HEK293T (cell line): ENCODE data around the gene PBX2.
A peak's percentile ranks its signal among the peaks of the same experiment; 100 is the strongest.

Experiments
- CTCF ChIA-PET: fragments of 350-600 bp; formaldehyde crosslinking; extraction: SDS; loops from one replicate; lab custom pipeline; 2021; ENCODE audit warnings: antibody characterized with exemption, inconsistent platforms; lab: Yijun Ruan, JAX
- POLR2A ChIA-PET: fragments of 350-600 bp; formaldehyde crosslinking; extraction: SDS; loops from one replicate; lab custom pipeline; 2020; ENCODE audit warnings: antibody characterized with exemption, inconsistent platforms; lab: Yijun Ruan, JAX
- DNase-seq: peaks from one replicate; pipeline ENCODE4 v3.0.0; 2012; ENCODE audit warnings: mixed read lengths; ENCODE audit errors: extremely low spot score
- ARNT ChIP-seq: fragments of 450-650 bp; IDR thresholded peaks from 2 replicates; pipeline ENCODE4 v1.6.1; 2017; ENCODE audit warnings: mild to moderate bottlenecking
- BHLHE40 ChIP-seq: fragments of 450-650 bp; IDR thresholded peaks from 2 replicates; pipeline ENCODE4 v1.6.1; 2016; ENCODE audit warnings: mild to moderate bottlenecking, moderate library complexity, borderline replicate concordance
- CTBP1 ChIP-seq: fragments of 450-650 bp; IDR thresholded peaks from 2 replicates; pipeline ENCODE4 v1.6.1; 2016; ENCODE audit warnings: borderline replicate concordance
- ELF4 ChIP-seq: fragments of 450-650 bp; IDR thresholded peaks from 2 replicates; pipeline ENCODE4 v1.6.1; 2017; ENCODE audit warnings: antibody characterized with exemption
- FOXA1 ChIP-seq: fragments of 450-650 bp; IDR thresholded peaks from 2 replicates; pipeline ENCODE4 v1.6.1; 2016; ENCODE audit warnings: mild to moderate bottlenecking
- FOXK2 ChIP-seq: fragments of 450-650 bp; IDR thresholded peaks from 2 replicates; pipeline ENCODE4 v1.6.1; 2016; ENCODE audit warnings: mild to moderate bottlenecking
- FOXM1 ChIP-seq: fragments of 450-650 bp; IDR thresholded peaks from 2 replicates; pipeline ENCODE4 v1.6.1; 2017; ENCODE audit warnings: mild to moderate bottlenecking, borderline replicate concordance
- HDGF ChIP-seq: fragments of 450-650 bp; IDR thresholded peaks from 2 replicates; pipeline ENCODE4 v1.6.1; 2017; ENCODE audit warnings: antibody characterized with exemption, borderline replicate concordance
- L3MBTL2 ChIP-seq: fragments of 450-650 bp; conservative IDR thresholded peaks from 2 replicates; pipeline ENCODE4 v1.6.1; 2016; ENCODE audit warnings: mild to moderate bottlenecking
- LEF1 ChIP-seq: fragments of 450-650 bp; IDR thresholded peaks from 2 replicates; pipeline ENCODE4 v1.6.1; 2017; ENCODE audit warnings: mild to moderate bottlenecking, borderline replicate concordance
- NFRKB ChIP-seq: fragments of 450-650 bp; IDR thresholded peaks from 2 replicates; pipeline ENCODE4 v1.6.1; 2016; ENCODE audit warnings: mild to moderate bottlenecking, moderate library complexity
- SP1 ChIP-seq: fragments of 450-650 bp; IDR thresholded peaks from 2 replicates; pipeline ENCODE4 v1.6.1; 2017
- SUZ12 ChIP-seq: fragments of 450-650 bp; IDR thresholded peaks from 2 replicates; pipeline ENCODE4 v1.6.1; 2016; ENCODE audit warnings: mild to moderate bottlenecking
- TARDBP ChIP-seq: fragments of 450-650 bp; IDR thresholded peaks from 2 replicates; pipeline ENCODE4 v1.6.1; 2016
- ZNF384 ChIP-seq: fragments of 450-650 bp; IDR thresholded peaks from 2 replicates; pipeline ENCODE4 v1.6.1; 2016
- TF ChIP-seq, protein P1 (sequence below): fragments of 450-650 bp; IDR thresholded peaks from 2 replicates; pipeline ENCODE4 v1.6.1; 2016

PBX2 gene

DNA sequence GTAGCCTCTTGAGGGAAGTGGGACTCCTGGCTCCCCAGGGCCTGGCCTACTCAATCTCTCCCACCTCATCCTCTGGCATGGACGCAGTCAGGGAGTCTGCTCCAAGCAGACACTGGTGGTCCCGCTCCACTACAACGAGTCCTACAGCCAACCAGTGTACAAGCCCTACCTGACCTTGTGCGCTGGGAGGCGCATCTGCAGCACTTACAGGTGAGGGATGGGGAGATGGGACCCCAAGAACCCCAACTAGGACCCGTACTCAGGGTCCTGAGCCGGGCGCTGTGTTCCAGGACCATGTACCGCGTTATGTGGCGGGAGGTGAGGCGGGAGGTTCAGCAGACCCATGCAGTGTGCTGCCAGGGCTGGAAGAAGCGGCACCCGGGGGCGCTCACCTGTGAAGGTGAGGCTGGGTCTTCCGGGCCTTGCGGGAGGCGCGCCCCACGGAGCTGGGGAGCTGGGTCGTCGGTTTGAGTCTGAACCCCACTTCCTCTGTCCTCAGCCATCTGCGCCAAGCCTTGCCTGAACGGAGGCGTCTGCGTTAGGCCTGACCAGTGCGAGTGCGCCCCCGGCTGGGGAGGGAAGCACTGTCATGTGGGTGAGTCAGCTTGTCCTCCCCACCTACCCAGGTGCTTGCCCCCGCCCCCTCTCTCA is 23.5 kb downstream of the PBX2 start:
- no peak for TF ChIP-seq TARDBP
- no peak for TF ChIP-seq SUZ12
- TF ChIP-seq CTBP1 = no peak
- TF ChIP-seq L3MBTL2 = no peak
- no peak for TF ChIP-seq ZNF384
- ChIA-PET POLR2A (interaction anchor here (0.8 to 3.1 kb wide), 4 partner anchors 10 to 38 kb away, joined by 3 to 19 read pairs (median 5); partner anchors contain the start of genes AGPAT1 and FKBPL), CTCF (interaction anchor here (0.6 kb wide), 1 partner anchor 27 kb away, joined by 3 read pairs; no protein-coding TSS in a partner anchor)
- DNase-seq = no peak

DNA sequence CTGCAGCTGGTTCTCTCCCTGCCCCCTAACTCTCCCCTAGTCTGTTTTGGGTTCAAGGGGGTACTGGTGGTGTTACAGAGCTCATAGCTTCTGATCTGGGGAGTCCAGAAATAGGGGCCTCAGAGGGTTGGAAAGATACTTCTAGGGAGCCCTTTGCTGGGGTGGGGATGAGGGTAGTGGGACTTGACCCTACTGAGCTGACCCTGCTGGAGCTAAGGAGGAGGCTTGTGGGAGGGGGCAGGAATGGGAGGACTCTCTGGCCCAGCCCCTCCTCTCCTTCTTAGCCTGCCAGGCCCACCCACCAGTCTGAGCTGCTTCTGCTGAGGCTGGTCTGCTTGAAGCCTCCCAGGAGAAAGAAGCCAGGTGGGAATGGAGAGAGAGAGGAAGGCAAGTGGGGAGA is 25.7 kb downstream of the PBX2 start, which contains the start of gene EGFL8:
Gene EGFL8, plus strand, starts transcription at position 301 of the 400 bp plus-strand sequence. CDS start 1,571 bp downstream, outside the sequence.
- DNase-seq = no peak
- ChIA-PET CTCF (interaction anchor here (0.6 kb wide), 1 partner anchor 581 kb away, joined by 7 read pairs; no protein-coding TSS in a partner anchor), POLR2A (interaction anchor here (3.1 kb wide), 1 partner anchor 13 kb away, joined by 19 read pairs; the partner anchor contains the start of gene AGPAT1)
- TF ChIP-seq HDGF (no peak), ELF4 (no peak), FOXM1 (no peak), ARNT (no peak), LEF1 (no peak), FOXA1 (no peak), CTBP1 (no peak), FOXK2 (no peak), BHLHE40 (no peak), ZNF384 (no peak), SUZ12 (no peak), SP1 (no peak)
- TF ChIP-seq, protein P1, sequence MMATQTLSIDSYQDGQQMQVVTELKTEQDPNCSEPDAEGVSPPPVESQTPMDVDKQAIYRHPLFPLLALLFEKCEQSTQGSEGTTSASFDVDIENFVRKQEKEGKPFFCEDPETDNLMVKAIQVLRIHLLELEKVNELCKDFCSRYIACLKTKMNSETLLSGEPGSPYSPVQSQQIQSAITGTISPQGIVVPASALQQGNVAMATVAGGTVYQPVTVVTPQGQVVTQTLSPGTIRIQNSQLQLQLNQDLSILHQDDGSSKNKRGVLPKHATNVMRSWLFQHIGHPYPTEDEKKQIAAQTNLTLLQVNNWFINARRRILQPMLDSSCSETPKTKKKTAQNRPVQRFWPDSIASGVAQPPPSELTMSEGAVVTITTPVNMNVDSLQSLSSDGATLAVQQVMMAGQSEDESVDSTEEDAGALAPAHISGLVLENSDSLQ = no peak

DNA sequence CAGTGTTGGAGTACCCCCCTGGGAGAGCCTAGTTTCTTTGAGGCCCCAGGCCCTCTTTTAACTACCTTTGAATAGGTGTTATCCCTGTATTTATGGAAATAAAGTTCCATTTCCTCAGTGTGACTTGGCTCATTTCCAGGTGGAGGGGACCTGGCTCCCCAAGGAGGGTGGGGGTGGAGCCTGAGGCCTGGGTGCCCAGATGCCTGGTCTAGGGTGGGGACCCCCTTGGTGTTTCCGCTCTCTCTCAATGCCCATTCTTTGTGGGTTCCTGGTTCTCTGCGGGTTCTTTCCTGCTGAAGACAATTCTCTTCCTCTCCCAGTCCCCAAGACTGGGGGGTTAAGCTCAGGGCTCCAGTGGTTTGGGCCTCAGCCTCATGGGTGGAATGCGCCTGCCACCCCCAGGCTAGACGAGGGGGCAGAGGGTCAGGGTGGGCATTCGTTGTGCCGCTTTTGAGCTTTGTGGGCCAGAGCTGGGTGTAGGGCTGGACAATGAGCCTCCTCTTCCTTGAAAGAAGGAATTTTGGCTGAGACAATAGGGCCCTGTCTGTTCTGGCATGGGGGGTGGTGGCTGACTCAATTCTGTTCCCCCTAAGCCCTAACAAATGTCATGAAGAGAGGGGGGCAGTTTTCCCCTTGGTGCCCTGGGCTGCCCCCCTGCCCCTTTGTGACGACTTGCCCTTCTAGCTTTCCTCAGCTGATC is 26.3 kb downstream of the PBX2 start:
- ChIA-PET POLR2A (interaction anchor here (3.1 kb wide), 1 partner anchor 13 kb away, joined by 19 read pairs; the partner anchor contains the start of gene AGPAT1), CTCF (no interaction called here)
- no peak for DNase-seq
- TF ChIP-seq FOXM1 (no peak), FOXA1 (no peak), SP1 (no peak)

DNA sequence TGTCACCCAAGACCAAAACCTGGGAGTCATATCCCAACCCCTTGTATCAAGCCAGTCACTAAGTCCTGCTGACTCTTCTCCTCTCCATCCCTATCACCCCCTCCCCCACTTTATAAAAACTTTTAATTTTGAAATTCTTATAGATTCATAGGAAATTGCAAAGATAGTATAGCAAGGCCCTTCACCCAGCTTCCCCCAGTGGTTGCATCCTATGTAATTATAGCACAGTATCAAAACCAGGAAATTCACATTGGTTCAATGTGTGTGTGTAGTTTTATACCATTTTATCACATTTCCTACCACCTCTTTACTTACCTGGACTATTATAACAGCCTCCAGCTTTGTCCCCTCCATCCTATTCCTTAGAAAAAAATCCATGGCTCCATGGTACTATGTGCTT is 31.9 kb downstream of the PBX2 start:
- ChIA-PET POLR2A (interaction anchor here (1.3 kb wide), 1 partner anchor 19 kb away, joined by 3 read pairs; no protein-coding TSS in a partner anchor), CTCF (no interaction called here)
- DNase-seq = no peak
- TF ChIP-seq NFRKB = no peak
- TF ChIP-seq FOXA1 = no peak
- no peak for TF ChIP-seq SUZ12
- TF ChIP-seq CTBP1 = no peak
- no peak for TF ChIP-seq ARNT
- no peak for TF ChIP-seq FOXM1

DNA sequence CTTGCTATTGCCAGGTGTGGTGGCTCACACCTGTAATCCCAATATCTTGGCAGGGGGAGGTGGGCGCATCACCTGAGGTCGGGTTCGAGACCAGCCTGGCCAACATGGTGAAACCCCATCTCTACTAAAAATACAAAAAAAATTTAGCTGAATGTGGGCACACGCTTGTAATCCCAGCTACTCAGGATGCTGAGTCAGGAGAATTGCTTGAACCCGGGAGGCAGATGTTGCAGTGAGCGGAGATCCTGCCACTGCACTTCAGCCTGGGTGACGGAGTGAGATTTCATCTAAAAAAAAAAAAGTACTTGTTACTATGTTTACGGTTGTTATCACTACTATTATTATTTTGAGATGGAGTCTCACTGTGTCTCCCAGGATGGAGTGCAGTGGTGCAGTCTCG is 33.1 kb downstream of the PBX2 start:
- no peak for DNase-seq
- TF ChIP-seq BHLHE40 = no peak
- TF ChIP-seq NFRKB = no peak
- no peak for TF ChIP-seq TARDBP
- no peak for TF ChIP-seq ARNT
- TF ChIP-seq SP1 = no peak
- TF ChIP-seq, protein P1 = no peak
- TF ChIP-seq FOXK2 = no peak
- no peak for TF ChIP-seq SUZ12
- no peak for TF ChIP-seq LEF1
- no peak for TF ChIP-seq FOXA1
- no peak for TF ChIP-seq HDGF
- TF ChIP-seq ZNF384 = no peak
- no peak for TF ChIP-seq L3MBTL2
- ChIA-PET POLR2A (no interaction called here), CTCF (no interaction called here)

DNA sequence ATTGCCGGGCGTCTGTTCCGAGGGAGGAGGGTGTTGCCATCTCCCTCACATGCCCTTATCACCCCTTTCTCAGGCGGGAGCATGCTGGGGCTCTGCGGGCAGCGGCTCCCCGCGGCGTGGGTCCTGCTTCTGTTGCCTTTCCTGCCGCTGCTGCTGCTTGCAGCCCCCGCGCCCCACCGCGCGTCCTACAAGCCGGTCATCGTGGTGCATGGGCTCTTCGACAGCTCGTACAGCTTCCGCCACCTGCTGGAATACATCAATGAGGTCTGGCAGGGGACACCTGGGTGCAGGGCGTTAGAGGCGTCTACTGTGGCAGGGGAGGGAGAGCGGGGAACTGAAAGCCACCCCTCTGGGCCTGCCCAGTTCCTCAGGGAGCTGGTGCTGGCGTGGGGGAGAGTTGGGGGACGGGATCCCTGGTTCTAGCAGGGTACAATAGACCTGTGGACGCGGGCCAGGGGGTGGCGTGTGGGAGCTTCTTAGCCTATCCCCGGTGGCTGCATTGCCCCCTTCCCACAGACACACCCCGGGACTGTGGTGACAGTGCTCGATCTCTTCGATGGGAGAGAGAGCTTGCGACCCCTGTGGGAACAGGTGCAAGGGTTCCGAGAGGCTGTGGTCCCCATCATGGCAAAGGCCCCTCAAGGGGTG is 35.4 kb downstream of the PBX2 start:
- TF ChIP-seq FOXA1 (no peak), L3MBTL2 (peak; percentile 55)
- POLR2A ChIA-PET = interaction anchor here (0.7 to 1.2 kb wide), 5 partner anchors 22 to 348 kb away, joined by 3 to 7 read pairs (median 3); partner anchors contain the start of genes AGPAT1, ATF6B and LSM2
- CTCF ChIA-PET = interaction anchor here (0.6 kb wide), 1 partner anchor 8 kb away, joined by 3 read pairs; no protein-coding TSS in a partner anchor
- DNase-seq = peak; percentile 72
